ENCODE data around the gene TTBK2. TPM values are rescaled to one million over a fixed set of nuclear protein-coding genes. Genes with fewer than 3 reads are reported as not detected.

TTBK2 gene
- total RNA-seq, 2 donors from 2014 or later = 6.5 to 22.1 TPM

GRCh38 chr15:42820811-42821210 is 99.8 kb downstream of the TTBK2 start:
- WGBS, 2 donors = 73 to 91% methylated on average over 3 of the region's 3 CpGs
- intact Hi-C loops (cut with DNase I) = no loop called here
- TF ChIP-seq, protein P1, sequence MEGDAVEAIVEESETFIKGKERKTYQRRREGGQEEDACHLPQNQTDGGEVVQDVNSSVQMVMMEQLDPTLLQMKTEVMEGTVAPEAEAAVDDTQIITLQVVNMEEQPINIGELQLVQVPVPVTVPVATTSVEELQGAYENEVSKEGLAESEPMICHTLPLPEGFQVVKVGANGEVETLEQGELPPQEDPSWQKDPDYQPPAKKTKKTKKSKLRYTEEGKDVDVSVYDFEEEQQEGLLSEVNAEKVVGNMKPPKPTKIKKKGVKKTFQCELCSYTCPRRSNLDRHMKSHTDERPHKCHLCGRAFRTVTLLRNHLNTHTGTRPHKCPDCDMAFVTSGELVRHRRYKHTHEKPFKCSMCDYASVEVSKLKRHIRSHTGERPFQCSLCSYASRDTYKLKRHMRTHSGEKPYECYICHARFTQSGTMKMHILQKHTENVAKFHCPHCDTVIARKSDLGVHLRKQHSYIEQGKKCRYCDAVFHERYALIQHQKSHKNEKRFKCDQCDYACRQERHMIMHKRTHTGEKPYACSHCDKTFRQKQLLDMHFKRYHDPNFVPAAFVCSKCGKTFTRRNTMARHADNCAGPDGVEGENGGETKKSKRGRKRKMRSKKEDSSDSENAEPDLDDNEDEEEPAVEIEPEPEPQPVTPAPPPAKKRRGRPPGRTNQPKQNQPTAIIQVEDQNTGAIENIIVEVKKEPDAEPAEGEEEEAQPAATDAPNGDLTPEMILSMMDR (IDR thresholded peaks at IDR 0.05) = no peak
- TF ChIP-seq POLR2A (IDR thresholded peaks at IDR 0.05) = no peak
- H3K36me3 ChIP-seq (replicated peaks in 1 of 2; ENCODE audit: insufficient read depth in 1 of 2, low read depth in 2 of 2) = no peaks in the 10 kb centered on the region
- DNase-seq = no peak
- no peaks in the 10 kb centered on the region for H3K4me1 ChIP-seq
- H3K9me3 ChIP-seq = no peaks in the 10 kb centered on the region
- no peak overlapping the region for H3K4me3 ChIP-seq
- no peak for ATAC-seq
- no peaks in the 10 kb centered on the region for H3K27me3 ChIP-seq
- no peak overlapping the region for H3K27ac ChIP-seq

- no peaks in the 10 kb centered on the region for H3K4me1 ChIP-seq
- no peak overlapping the region for H3K4me3 ChIP-seq
- H3K36me3 ChIP-seq (replicated peaks in 1 of 2; ENCODE audit: insufficient read depth in 1 of 2, low read depth in 2 of 2) = no peaks in the 10 kb centered on the region
- no peak overlapping the region for H3K27ac ChIP-seq
- ATAC-seq (no peak), DNase-seq (no peak)
- WGBS, 2 donors = 62 to 68% methylated on average over 1 of the region's 1 CpG
- H3K27me3 ChIP-seq = no peaks in the 10 kb centered on the region
- no peaks in the 10 kb centered on the region for H3K9me3 ChIP-seq
- TF ChIP-seq POLR2A (IDR thresholded peaks at IDR 0.05) = no peak
- TF ChIP-seq, protein P1 (IDR thresholded peaks at IDR 0.05) = no peak
- intact Hi-C loops (cut with DNase I) = no loop called here
Measured at GRCh38 chr15:42819786-42820185, 100.8 kb downstream of the TTBK2 start.

- H3K9me3 ChIP-seq = no peaks in the 10 kb centered on the region
- no peaks in the 10 kb centered on the region for H3K4me1 ChIP-seq
- no peak overlapping the region for H3K27ac ChIP-seq
- DNase-seq = no peak
- H3K27me3 ChIP-seq = no peaks in the 10 kb centered on the region
- no peaks in the 10 kb centered on the region for H3K36me3 ChIP-seq (replicated peaks in 1 of 2; ENCODE audit: insufficient read depth in 1 of 2, low read depth in 2 of 2)
- no peak overlapping the region for H3K4me3 ChIP-seq
- no peak for TF ChIP-seq POLR2A (IDR thresholded peaks at IDR 0.05)
- TF ChIP-seq, protein P1 (IDR thresholded peaks at IDR 0.05) = no peak
- ATAC-seq = no peak
- intact Hi-C loops (cut with DNase I) = no loop called here
Measured at GRCh38 chr15:42811433-42811832, 109.1 kb downstream of the TTBK2 start.

DNA sequence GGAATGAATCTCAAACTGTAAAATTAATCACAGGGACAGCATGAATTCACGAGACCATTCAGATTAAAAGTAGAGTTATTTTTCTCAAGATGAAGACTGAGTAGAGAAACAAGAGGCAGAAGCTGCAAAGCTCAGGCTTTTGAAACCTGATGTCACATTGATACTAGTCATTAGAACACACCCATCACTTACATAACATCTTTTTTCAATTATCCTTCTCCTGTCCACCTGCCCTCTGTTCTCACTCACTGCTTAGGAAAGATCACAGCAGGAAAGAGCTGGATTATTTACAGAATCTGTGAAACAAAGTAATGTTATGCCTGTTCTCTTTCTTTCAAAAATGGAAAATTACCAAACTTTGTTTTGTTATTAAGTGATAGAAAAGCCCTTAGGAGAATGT is 111.7 kb downstream of the TTBK2 start:
- H3K36me3 ChIP-seq (replicated peaks in 1 of 2; ENCODE audit: insufficient read depth in 1 of 2, low read depth in 2 of 2) = no peaks in the 10 kb centered on the region
- intact Hi-C loops (cut with DNase I) = no loop called here
- TF ChIP-seq POLR2A (IDR thresholded peaks at IDR 0.05) = no peak
- no peak overlapping the region for H3K27ac ChIP-seq
- H3K27me3 ChIP-seq = no peaks in the 10 kb centered on the region
- 83 to 96% methylated on average over 1 of the region's 1 CpG for WGBS, 2 donors
- H3K9me3 ChIP-seq = no peaks in the 10 kb centered on the region
- H3K4me3 ChIP-seq = no peak overlapping the region
- no peaks in the 10 kb centered on the region for H3K4me1 ChIP-seq
- no peak for ATAC-seq
- DNase-seq = no peak

GRCh38 chr15:42805266-42805665 is 115.3 kb downstream of the TTBK2 start:
- Histone ChIP-seq H3K4me3 (no peak overlapping the region), H3K27me3 (no peaks in the 10 kb centered on the region), H3K27ac (no peak overlapping the region), H3K36me3 (replicated peaks in 1 of 2; ENCODE audit: insufficient read depth in 1 of 2, low read depth in 2 of 2) (no peaks in the 10 kb centered on the region), H3K4me1 (no peaks in the 10 kb centered on the region), H3K9me3 (no peaks in the 10 kb centered on the region)
- intact Hi-C loops (cut with DNase I) = no loop called here
- DNase-seq (no peak), ATAC-seq (no peak)
- TF ChIP-seq POLR2A (IDR thresholded peaks at IDR 0.05) = no peak
- TF ChIP-seq, protein P1 (IDR thresholded peaks at IDR 0.05) = no peak
- WGBS, 2 donors = 92% methylated on average over 5 of the region's 5 CpGs

All from body of pancreas (tissue), 4 donors.